Measurements from ENCODE around the gene OR51F2.

GRCh38 chr11:4808476-4808875 lies 12.6 kb upstream of the OR51F2 start:
- TF ChIP-seq CTCF (IDR thresholded peaks at IDR 0.05), result no peak
- no peak for TF ChIP-seq POLR2A (IDR thresholded peaks at IDR 0.05)
- TF ChIP-seq POLR2AphosphoS5 (IDR thresholded peaks at IDR 0.05), result no peak

Measured in breast epithelium (tissue), 3 donors.